ENCODE measurements around the gene SEC16A.

SEC16A gene

DNA sequence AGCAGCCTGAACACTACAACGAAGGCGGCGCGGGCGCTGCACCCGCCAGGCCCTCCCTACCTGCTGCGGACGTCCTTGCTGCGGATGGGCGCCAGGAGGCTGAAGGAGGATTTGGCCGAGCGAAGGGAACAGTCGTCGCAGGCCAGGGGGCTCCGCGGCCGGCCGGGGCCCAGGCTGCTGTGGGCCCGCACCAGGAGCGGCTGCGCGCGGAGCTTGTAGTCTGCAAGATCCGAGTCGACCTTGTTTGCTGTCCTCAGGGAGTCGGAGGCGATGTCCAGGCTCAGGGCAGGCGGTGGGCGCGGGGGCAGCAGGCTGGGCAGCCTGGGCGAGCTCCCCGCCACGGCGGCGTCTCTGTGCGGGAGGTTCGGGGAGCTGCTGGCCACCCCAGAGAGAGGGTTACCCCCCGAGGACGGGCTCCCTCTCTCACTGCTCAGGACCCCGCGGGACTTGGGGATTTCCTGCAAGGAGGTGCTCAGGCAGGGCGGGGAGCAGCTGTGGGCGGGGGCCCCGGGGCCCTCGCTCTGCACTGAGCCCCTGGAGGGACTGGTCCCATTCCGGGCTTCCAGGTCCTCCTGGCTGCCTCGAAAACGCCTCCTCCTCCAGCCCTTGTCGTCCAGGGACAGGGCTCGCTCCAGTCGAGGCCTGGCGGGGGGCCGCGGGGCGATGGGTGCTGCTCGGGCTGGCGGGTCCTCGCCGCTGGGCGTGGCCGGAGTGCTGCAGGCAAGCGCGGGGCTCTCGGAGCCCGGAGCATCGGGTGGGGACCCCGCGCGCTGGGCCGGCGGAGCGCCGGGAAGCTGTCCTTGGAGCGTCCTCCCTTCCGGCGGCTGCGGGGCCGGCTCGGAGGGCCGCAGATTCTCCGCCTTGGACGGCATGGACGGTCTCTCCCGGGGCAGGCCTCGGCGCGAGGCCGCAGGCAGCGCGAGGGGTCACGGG lies 44.0 kb downstream of the SEC16A start:
- Histone ChIP-seq H3K9me3 (replicated peaks; ENCODE audit: low read length) (no peaks in the 10 kb centered on the region), H3K36me3 (ENCODE audit: insufficient read depth, low read length) (peaks cover 56% of the 10 kb centered on the region), H3K4me2 (ENCODE audit: low read length) (peak overlapping the region; percentile 100), H3K4me1 (ENCODE audit: control insufficient read depth, insufficient read depth, low read length) (peaks cover 26% of the 10 kb centered on the region), H3K9ac (ENCODE audit: low read depth, low read length) (peak overlapping the region; percentile 98), H3K4me3 (ENCODE audit: low read length) (peak overlapping the region; percentile 96), H3K27me3 (ENCODE audit: control insufficient read depth, insufficient read depth, low read length) (no peaks in the 10 kb centered on the region)

DNA sequence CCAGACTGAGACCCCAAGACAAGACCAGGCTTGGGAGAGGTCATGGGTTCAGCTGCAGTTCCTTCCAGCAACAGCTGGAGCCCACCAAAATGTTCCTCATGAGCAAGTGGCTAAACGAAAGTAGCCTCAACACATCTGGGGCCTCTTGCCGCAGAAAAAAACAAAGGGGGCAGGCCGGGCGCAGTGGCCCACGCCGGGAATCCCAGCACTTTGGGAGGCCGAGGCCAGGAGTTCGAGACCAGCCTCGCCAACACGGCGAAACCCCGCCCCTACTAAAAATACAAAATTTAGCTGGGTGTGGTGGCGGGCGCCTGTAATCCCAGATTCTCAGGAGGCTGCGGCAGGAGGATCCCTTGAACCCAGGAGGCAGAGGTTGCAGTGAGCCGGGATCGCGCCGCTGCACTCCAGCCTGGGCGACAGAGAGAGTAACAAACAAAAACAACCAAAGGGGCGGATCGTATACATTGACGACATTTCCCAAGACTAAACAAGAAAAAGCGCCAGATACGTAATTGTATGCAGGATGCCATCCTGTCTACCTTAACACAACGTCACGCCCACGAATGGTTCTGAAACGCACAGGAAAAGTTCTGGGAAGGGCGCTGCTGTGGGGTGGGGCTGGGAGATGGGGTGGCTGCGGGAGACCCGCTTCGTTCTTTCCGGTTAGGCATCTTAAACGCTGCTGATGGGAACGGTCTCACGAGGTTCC lies 44.8 kb downstream of the SEC16A start:
- peaks cover 50% of the 10 kb centered on the region for H3K36me3 ChIP-seq (ENCODE audit: insufficient read depth, low read length)
- no peaks in the 10 kb centered on the region for H3K27me3 ChIP-seq (ENCODE audit: control insufficient read depth, insufficient read depth, low read length)
- peak overlapping the region; percentile 98 for H3K9ac ChIP-seq (ENCODE audit: low read depth, low read length)
- peak overlapping the region; percentile 96 for H3K4me3 ChIP-seq (ENCODE audit: low read length)
- no peaks in the 10 kb centered on the region for H3K9me3 ChIP-seq (replicated peaks; ENCODE audit: low read length)
- H3K4me1 ChIP-seq (ENCODE audit: control insufficient read depth, insufficient read depth, low read length): peaks cover 26% of the 10 kb centered on the region
- H3K4me2 ChIP-seq (ENCODE audit: low read length): peak overlapping the region; percentile 100

GRCh38 chr9:136437430-136437829 lies 45.4 kb downstream of the SEC16A start:
- H3K4me3 ChIP-seq (ENCODE audit: low read length): peak overlapping the region; percentile 96
- no peaks in the 10 kb centered on the region for H3K27me3 ChIP-seq (ENCODE audit: control insufficient read depth, insufficient read depth, low read length)
- peaks cover 44% of the 10 kb centered on the region for H3K36me3 ChIP-seq (ENCODE audit: insufficient read depth, low read length)
- H3K4me1 ChIP-seq (ENCODE audit: control insufficient read depth, insufficient read depth, low read length): peaks cover 26% of the 10 kb centered on the region
- H3K9me3 ChIP-seq (replicated peaks; ENCODE audit: low read length): no peaks in the 10 kb centered on the region
- peak overlapping the region; percentile 100 for H3K4me2 ChIP-seq (ENCODE audit: low read length)
- H3K9ac ChIP-seq (ENCODE audit: low read depth, low read length): peak overlapping the region; percentile 98

DNA sequence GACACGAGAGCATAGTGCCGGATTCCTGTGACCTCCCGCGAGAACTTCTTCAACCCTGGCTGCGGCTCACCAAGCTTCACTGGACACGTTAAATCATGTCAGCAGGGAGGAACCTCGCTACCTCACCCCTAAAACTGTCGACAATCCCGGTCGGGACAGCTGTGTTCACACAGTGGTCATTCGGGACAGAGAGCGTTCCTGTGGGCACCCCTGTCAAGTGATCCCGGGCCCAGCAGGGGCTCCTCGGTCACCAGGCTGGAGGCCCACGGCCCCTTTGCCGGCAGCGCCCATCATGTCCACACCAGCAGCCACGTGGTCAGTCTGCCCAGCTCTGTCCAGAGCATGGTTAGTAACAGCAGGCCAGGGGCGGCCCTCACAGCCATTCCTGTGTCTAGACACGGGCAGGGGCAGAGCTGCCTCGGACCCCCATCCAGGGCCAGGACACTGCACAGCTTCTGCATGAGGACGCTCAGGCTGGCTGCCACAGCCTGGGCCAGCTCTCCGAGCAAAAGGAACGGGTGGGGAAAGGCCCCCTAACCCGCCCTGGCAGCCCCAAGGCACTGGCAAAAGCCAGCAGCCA lies 46.7 kb downstream of the SEC16A start:
- H3K36me3 ChIP-seq (ENCODE audit: insufficient read depth, low read length): peaks cover 36% of the 10 kb centered on the region
- peaks cover 26% of the 10 kb centered on the region for H3K4me1 ChIP-seq (ENCODE audit: control insufficient read depth, insufficient read depth, low read length)
- no peaks in the 10 kb centered on the region for H3K27me3 ChIP-seq (ENCODE audit: control insufficient read depth, insufficient read depth, low read length)
- H3K4me2 ChIP-seq (ENCODE audit: low read length): peak overlapping the region; percentile 100
- H3K9me3 ChIP-seq (replicated peaks; ENCODE audit: low read length): no peaks in the 10 kb centered on the region
- no peak overlapping the region for H3K4me3 ChIP-seq (ENCODE audit: low read length)
- no peak overlapping the region for H3K9ac ChIP-seq (ENCODE audit: low read depth, low read length)

DNA sequence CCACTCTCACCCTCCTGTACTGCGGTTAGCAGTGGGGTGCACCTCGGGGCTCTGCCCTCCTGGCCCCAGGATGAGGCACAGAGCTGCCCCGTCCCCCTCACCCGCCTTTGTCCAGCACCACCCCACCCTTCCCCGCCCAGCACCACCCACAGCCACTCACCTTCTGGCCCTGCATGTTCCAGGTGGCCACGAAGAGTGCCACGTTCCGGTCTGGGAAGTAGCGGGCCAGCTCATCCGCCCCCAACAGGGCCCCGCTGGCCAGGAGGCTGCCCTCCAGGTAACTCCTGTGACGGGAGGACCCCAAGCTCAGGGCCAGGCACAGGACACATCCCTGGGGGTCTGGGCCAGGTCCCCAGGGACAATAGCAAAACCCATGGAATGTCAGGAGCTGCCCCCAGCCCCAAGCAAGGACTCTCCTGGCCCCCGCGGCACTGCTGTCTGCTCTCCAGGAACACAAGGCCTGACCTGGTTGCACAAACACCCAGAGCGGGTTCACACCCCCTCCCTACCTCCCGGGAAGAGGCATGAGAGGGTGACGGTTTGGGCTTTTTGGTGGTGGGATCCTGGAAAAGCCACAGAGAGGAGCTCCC lies 48.2 kb downstream of the SEC16A start:
- H3K36me3 ChIP-seq (ENCODE audit: insufficient read depth, low read length): peaks cover 36% of the 10 kb centered on the region

GRCh38 chr9:136433849-136434579 lies 48.8 kb downstream of the SEC16A start:
- no peaks in the 10 kb centered on the region for H3K27me3 ChIP-seq (ENCODE audit: control insufficient read depth, insufficient read depth, low read length)
- H3K9ac ChIP-seq (ENCODE audit: low read depth, low read length): no peak overlapping the region
- no peaks in the 10 kb centered on the region for H3K9me3 ChIP-seq (replicated peaks; ENCODE audit: low read length)
- peaks cover 42% of the 10 kb centered on the region for H3K36me3 ChIP-seq (ENCODE audit: insufficient read depth, low read length)
- no peak overlapping the region for H3K4me3 ChIP-seq (ENCODE audit: low read length)
- no peak overlapping the region for H3K4me2 ChIP-seq (ENCODE audit: low read length)
- peaks cover 22% of the 10 kb centered on the region for H3K4me1 ChIP-seq (ENCODE audit: control insufficient read depth, insufficient read depth, low read length)

More for the DNA sequence above, 48.2 kb downstream of the SEC16A start:
- Histone ChIP-seq H3K4me2 (ENCODE audit: low read length) (no peak overlapping the region), H3K9ac (ENCODE audit: low read depth, low read length) (no peak overlapping the region), H3K27me3 (ENCODE audit: control insufficient read depth, insufficient read depth, low read length) (no peaks in the 10 kb centered on the region), H3K9me3 (replicated peaks; ENCODE audit: low read length) (no peaks in the 10 kb centered on the region), H3K4me3 (ENCODE audit: low read length) (no peak overlapping the region), H3K4me1 (ENCODE audit: control insufficient read depth, insufficient read depth, low read length) (peaks cover 22% of the 10 kb centered on the region)

DNA sequence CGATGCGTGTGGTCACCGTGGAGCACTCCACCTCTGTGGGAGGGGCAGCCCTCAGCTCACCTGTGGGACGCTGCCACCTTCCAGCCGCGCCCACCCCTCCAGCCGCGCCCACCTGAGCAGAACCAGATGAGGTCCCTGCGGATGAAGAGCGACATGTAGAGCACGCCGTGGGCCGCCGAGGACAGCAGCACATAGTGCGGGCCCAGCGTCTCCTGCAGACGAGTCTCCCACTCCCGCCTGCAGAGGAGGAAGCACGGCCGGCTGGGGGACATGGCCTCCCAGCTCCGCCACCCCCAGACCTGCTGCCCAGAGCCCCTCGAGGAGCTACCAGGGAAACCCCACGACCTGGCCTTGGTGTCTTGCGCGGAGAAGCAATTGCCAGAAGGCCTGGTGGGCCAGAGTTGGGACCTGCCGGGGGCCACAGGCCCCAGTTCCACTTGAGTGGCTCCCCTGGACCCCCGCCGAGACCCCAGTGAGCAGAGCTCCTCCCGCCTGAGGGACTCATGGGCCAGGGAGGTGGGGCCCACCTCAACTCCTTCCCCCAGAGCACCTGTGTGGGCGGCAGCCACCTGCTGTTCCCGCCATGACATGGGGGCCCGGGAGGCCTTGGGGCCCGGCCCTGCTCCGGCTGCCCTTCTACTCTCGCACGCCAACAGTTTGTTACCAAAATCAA lies 49.7 kb downstream of the SEC16A start:
- Histone ChIP-seq H3K36me3 (ENCODE audit: insufficient read depth, low read length) (peaks cover 47% of the 10 kb centered on the region), H3K9me3 (replicated peaks; ENCODE audit: low read length) (no peaks in the 10 kb centered on the region), H3K4me3 (ENCODE audit: low read length) (no peak overlapping the region), H3K4me1 (ENCODE audit: control insufficient read depth, insufficient read depth, low read length) (peaks cover 20% of the 10 kb centered on the region), H3K9ac (ENCODE audit: low read depth, low read length) (no peak overlapping the region), H3K27me3 (ENCODE audit: control insufficient read depth, insufficient read depth, low read length) (no peaks in the 10 kb centered on the region), H3K4me2 (ENCODE audit: low read length) (no peak overlapping the region)

GRCh38 chr9:136432591-136432990 lies 50.2 kb downstream of the SEC16A start:
- H3K9ac ChIP-seq (ENCODE audit: low read depth, low read length): no peak overlapping the region
- H3K27me3 ChIP-seq (ENCODE audit: control insufficient read depth, insufficient read depth, low read length): no peaks in the 10 kb centered on the region
- H3K4me3 ChIP-seq (ENCODE audit: low read length): no peak overlapping the region
- H3K36me3 ChIP-seq (ENCODE audit: insufficient read depth, low read length): peaks cover 47% of the 10 kb centered on the region
- H3K4me2 ChIP-seq (ENCODE audit: low read length): no peak overlapping the region
- peaks cover 14% of the 10 kb centered on the region for H3K4me1 ChIP-seq (ENCODE audit: control insufficient read depth, insufficient read depth, low read length)
- H3K9me3 ChIP-seq (replicated peaks; ENCODE audit: low read length): no peaks in the 10 kb centered on the region

DNA sequence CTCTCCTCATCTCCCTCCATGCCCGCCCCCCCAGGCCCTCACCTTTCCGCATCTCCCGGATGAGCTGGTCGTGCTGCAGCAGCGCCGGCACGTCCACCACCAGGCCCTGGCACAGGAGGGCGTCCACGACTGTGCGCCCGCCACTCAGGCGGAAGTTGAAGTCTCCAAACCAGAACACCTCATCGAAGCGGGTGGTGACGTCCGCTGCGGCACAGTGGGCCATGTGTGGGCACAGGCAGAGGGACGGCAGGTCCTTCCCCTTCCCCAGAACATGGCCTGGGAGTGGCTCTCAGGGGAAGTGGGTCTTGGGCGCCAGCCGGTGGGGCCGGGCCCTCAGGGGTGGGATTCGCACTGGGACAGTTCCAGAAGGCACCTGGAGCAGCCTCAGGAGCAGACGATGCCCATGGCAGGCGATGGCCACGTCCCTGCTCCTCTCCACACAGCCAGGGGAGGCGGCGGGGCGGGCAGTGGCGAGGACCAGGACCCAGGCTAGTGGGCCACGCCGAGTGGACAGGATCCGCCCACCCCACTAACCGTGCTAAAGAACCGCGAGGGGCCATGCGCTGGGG lies 51.0 kb downstream of the SEC16A start:
- no peaks in the 10 kb centered on the region for H3K9me3 ChIP-seq (replicated peaks; ENCODE audit: low read length)
- H3K9ac ChIP-seq (ENCODE audit: low read depth, low read length): no peak overlapping the region
- H3K4me3 ChIP-seq (ENCODE audit: low read length): no peak overlapping the region
- H3K4me2 ChIP-seq (ENCODE audit: low read length): no peak overlapping the region
- peaks cover 44% of the 10 kb centered on the region for H3K36me3 ChIP-seq (ENCODE audit: insufficient read depth, low read length)
- H3K4me1 ChIP-seq (ENCODE audit: control insufficient read depth, insufficient read depth, low read length): peaks cover 7% of the 10 kb centered on the region
- H3K27me3 ChIP-seq (ENCODE audit: control insufficient read depth, insufficient read depth, low read length): no peaks in the 10 kb centered on the region

- H3K4me3 ChIP-seq (ENCODE audit: low read length): no peak overlapping the region
- H3K9me3 ChIP-seq (replicated peaks; ENCODE audit: low read length): no peaks in the 10 kb centered on the region
- no peaks in the 10 kb centered on the region for H3K4me1 ChIP-seq (ENCODE audit: control insufficient read depth, insufficient read depth, low read length)
- no peak overlapping the region for H3K4me2 ChIP-seq (ENCODE audit: low read length)
- no peak overlapping the region for H3K9ac ChIP-seq (ENCODE audit: low read depth, low read length)
- no peaks in the 10 kb centered on the region for H3K27me3 ChIP-seq (ENCODE audit: control insufficient read depth, insufficient read depth, low read length)
- peaks cover 36% of the 10 kb centered on the region for H3K36me3 ChIP-seq (ENCODE audit: insufficient read depth, low read length)
Measured at GRCh38 chr9:136430588-136431234, 52.1 kb downstream of the SEC16A start.

Measured in skeletal muscle satellite cell (primary cell).